GM23338 (cell line): ENCODE measurements around the gene SSTR4. TPM values are rescaled to one million over a fixed set of nuclear protein-coding genes. Genes with fewer than 3 reads are reported as not detected.

Source experiments
- ATAC-seq: fragments of 200-7000 bp; cut with Tn5 transposase; 3 replicates; pipeline ENCODE4 v1.9.1; 2020
- DNase-seq: peaks from one replicate; pipeline ENCODE4 v3.0.0-alpha.2; 2015; ENCODE audit warnings: low spot score
- H2AFZ ChIP-seq: fragments of 200-600 bp; sonication (generic); 2 replicates; pipeline ENCODE4 v1.8.0; 2016; ENCODE audit warnings: antibody characterized with exemption, mild to moderate bottlenecking, moderate library complexity
- H3F3A ChIP-seq: fragments of 200-600 bp; sonication (generic); replicated peaks from 2 replicates; pipeline ENCODE4 v1.8.0; 2017; ENCODE audit warnings: antibody characterized with exemption, mixed run types, low read depth
- H3K27ac ChIP-seq: fragments of 200-600 bp; sonication (generic); 2 replicates; pipeline ENCODE4 v1.6.1; 2016; ENCODE audit warnings: low read depth
- H3K27me3 ChIP-seq: fragments of 200-600 bp; sonication (generic); 2 replicates; pipeline ENCODE4 v1.8.0; 2016; ENCODE audit warnings: mild to moderate bottlenecking, mixed run types, moderate library complexity; ENCODE audit not compliant: insufficient read depth
- H3K36me3 ChIP-seq: fragments of 200-600 bp; sonication (generic); 2 replicates; pipeline ENCODE4 v1.8.0; 2016; ENCODE audit warnings: mild to moderate bottlenecking; ENCODE audit not compliant: insufficient read depth
- H3K4me1 ChIP-seq: fragments of 200-600 bp; sonication (generic); 2 replicates; pipeline ENCODE4 v1.8.0; 2016; ENCODE audit warnings: mild to moderate bottlenecking, moderate library complexity; ENCODE audit not compliant: insufficient read depth
- H3K4me2 ChIP-seq: fragments of 200-600 bp; sonication (generic); 2 replicates; pipeline ENCODE4 v1.7.1; 2017; ENCODE audit warnings: mixed run types
- H3K4me3 ChIP-seq: fragments of 200-600 bp; sonication (generic); 2 replicates; pipeline ENCODE4 v1.6.1; 2016; ENCODE audit warnings: mixed run types
- H3K79me2 ChIP-seq: fragments of 200-600 bp; sonication (generic); replicated peaks from 2 replicates; pipeline ENCODE4 v1.8.0; 2017; ENCODE audit warnings: mild to moderate bottlenecking; ENCODE audit not compliant: insufficient read depth
- H3K9me2 ChIP-seq: fragments of 200-600 bp; sonication (generic); 2 replicates; pipeline ENCODE4 v1.8.0; 2017; ENCODE audit not compliant: insufficient read depth
- H4K20me1 ChIP-seq: fragments of 200-600 bp; sonication (generic); replicated peaks from 2 replicates; pipeline ENCODE4 v1.8.0; 2017; ENCODE audit warnings: mild to moderate bottlenecking; ENCODE audit not compliant: insufficient read depth
- H3K27ac Mint-ChIP-seq: 2 replicates; pipeline ENCODE4 v1.8.0; 2020; ENCODE audit warnings: inconsistent platforms, mild to moderate bottlenecking, moderate library complexity, mixed read lengths
- H3K27me3 Mint-ChIP-seq: 3 replicates; pipeline ENCODE4 v1.8.0; 2022; ENCODE audit warnings: low read depth, mild to moderate bottlenecking, moderate library complexity, mixed read lengths, inconsistent platforms; ENCODE audit not compliant: insufficient read depth, poor library complexity
- H3K36me3 Mint-ChIP-seq: 3 replicates; pipeline ENCODE4 v1.8.0; 2021; ENCODE audit warnings: low read depth, mild to moderate bottlenecking, inconsistent platforms, moderate library complexity, mixed read lengths
- H3K4me1 Mint-ChIP-seq: 3 replicates; pipeline ENCODE4 v1.8.0; 2020; ENCODE audit warnings: mild to moderate bottlenecking, inconsistent platforms, mixed read lengths
- H3K4me3 Mint-ChIP-seq: 3 replicates; pipeline ENCODE4 v1.8.0; 2021; ENCODE audit warnings: moderate library complexity, mild to moderate bottlenecking, inconsistent platforms, mixed read lengths
- H3K9me3 Mint-ChIP-seq: 3 replicates; pipeline ENCODE4 v1.8.0; 2020; ENCODE audit warnings: moderate library complexity, mild to moderate bottlenecking, inconsistent platforms, mixed read lengths
- CREB1 ChIP-seq: fragments of 250-450 bp; sonication (Bioruptor Pico); IDR thresholded peaks from 2 replicates; pipeline ENCODE4 v1.5.0; 2020; ENCODE audit warnings: low read depth, mild to moderate bottlenecking, moderate library complexity
- ETS1 ChIP-seq: IDR thresholded peaks from 2 replicates; pipeline ENCODE4 v1.6.1; 2016; ENCODE audit warnings: antibody characterized with exemption
- EZH2 ChIP-seq: fragments of 200-600 bp; sonication (generic); IDR thresholded peaks from one replicate; pipeline ENCODE4 v1.8.0; 2017; ENCODE audit warnings: antibody characterized with exemption, mild to moderate bottlenecking, low read depth; ENCODE audit not compliant: unreplicated experiment
- EZH2phosphoT487 ChIP-seq: fragments of 200-600 bp; sonication (generic); IDR thresholded peaks from one replicate; pipeline ENCODE4 v1.8.1; 2018; ENCODE audit warnings: antibody characterized with exemption; ENCODE audit not compliant: unreplicated experiment
- JUNB ChIP-seq: IDR thresholded peaks from one replicate; pipeline ENCODE4 v1.6.1; 2016; ENCODE audit warnings: antibody characterized with exemption; ENCODE audit not compliant: unreplicated experiment
- NANOG ChIP-seq: IDR thresholded peaks from 2 replicates; pipeline ENCODE4 v1.6.1; 2016; ENCODE audit warnings: antibody characterized with exemption, borderline replicate concordance
- POLR2AphosphoS5 ChIP-seq: IDR thresholded peaks from 2 replicates; pipeline ENCODE4 v1.6.1; 2016; ENCODE audit warnings: antibody characterized with exemption, low read depth
- REST ChIP-seq: IDR thresholded peaks from one replicate; pipeline ENCODE4 v1.6.1; 2018; ENCODE audit warnings: antibody characterized with exemption; ENCODE audit not compliant: unreplicated experiment
- STAT1 ChIP-seq: IDR thresholded peaks from one replicate; pipeline ENCODE4 v1.6.1; 2016; ENCODE audit warnings: antibody characterized with exemption; ENCODE audit not compliant: unreplicated experiment
- ZNF114 ChIP-seq: fragments of 250-450 bp; sonication (Bioruptor Pico); IDR thresholded peaks from 2 replicates; pipeline ENCODE4 v1.5.0; 2020; ENCODE audit warnings: mild to moderate bottlenecking, moderate library complexity
- ZNF331 ChIP-seq: fragments of 250-450 bp; sonication (Bioruptor Pico); IDR thresholded peaks from 2 replicates; pipeline ENCODE4 v1.5.0; 2020; ENCODE audit warnings: low read depth, mild to moderate bottlenecking, moderate library complexity
- ZNF462 ChIP-seq: fragments of 250-450 bp; sonication (Bioruptor Pico); IDR thresholded peaks from 2 replicates; pipeline ENCODE4 v1.5.0; 2020; ENCODE audit warnings: mild to moderate bottlenecking, moderate library complexity
- polyA plus RNA-seq: library from polyadenylated mRNA; unstranded; fragments of >200 nt; fragmentation: Nextera tagmentation; extraction: Ambion mirVana; gene quantifications from 2 replicates; pipeline ENCODE4 v1.2.1, GENCODE V29; 2016
- total RNA-seq: library from RNA; depleted of rRNA; stranded (reverse); fragments of >200 nt; shearing (Covaris generic); gene quantifications from 2 replicates; pipeline ENCODE4 v1.2.3, GENCODE V29; 2014
- TF ChIP-seq, protein P1 (sequence below), 2 experiments: fragments of 200-600 bp in 1 of 2; sonication (generic) in 1 of 2; conservative IDR thresholded peaks; 2 replicates each; pipeline versions ENCODE4 v1.5.1 to v1.6.1; 2016 to 2017; ENCODE audit warnings: antibody characterized with exemption in 2 of 2, low read depth in 2 of 2, mild to moderate bottlenecking in 2 of 2, moderate library complexity in 1 of 2

The SSTR4 gene
- total and polyA plus RNA-seq, 2 experiments from 2014 or later = not detected

DNA sequence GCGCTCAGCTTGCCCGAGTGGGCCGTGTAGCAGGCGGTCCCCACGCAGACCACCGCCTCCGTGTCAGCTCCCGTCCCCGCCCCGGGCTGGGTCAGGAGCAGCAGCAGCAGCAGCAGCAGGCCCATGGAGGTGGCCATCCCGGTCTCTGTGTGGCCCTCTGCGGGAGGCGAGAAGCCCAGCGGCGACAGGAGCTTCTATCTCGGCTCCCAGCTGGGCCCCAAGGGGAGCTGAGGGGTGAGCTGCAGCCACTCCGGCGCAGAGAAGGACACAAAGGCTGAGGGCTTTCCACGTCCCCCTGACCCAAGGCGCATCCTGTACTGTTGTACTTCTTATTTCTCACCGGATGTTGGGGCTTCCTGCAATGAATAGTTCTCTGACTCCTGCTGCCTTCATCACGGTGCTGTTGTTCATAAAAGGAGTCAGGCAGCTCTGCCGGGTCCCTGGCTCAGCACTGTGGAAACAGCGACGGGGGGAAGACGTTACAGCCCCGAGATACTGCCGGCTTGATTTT lies 51.0 kb downstream of the SSTR4 start, which contains the start of gene CD93:
TSS of gene CD93 (minus strand) at position 269 of the 511 bp plus-strand sequence. CDS start at position 137, 132 bp downstream.
- H3K27me3 Mint-ChIP-seq = peaks cover 8% of the 10 kb centered on the region
- ATAC-seq = peak; percentile 24

More for the DNA sequence above, 51.0 kb downstream of the SSTR4 start, which contains the start of gene CD93:
- no peak within 1 kb of the TSS for H3K4me2 ChIP-seq
- DNase-seq = peak; percentile 8
- H3K36me3 ChIP-seq = no peaks in the 10 kb centered on the region
- H3K9me2 ChIP-seq = no peaks in the 10 kb centered on the region
- H3K79me2 ChIP-seq = no peaks in the 10 kb centered on the region
- H3K4me1 Mint-ChIP-seq = peaks cover 28% of the 10 kb centered on the region
- no peaks in the 10 kb centered on the region; the same call in 1 of the 2 replicates for H3K4me1 ChIP-seq
- no peak within 1 kb of the TSS for H3K27ac Mint-ChIP-seq
- no peak within 1 kb of the TSS for H3K4me3 Mint-ChIP-seq
- H3K27me3 ChIP-seq = no peaks in the 10 kb centered on the region
- no peak within 1 kb of the TSS for H3K27ac ChIP-seq
- no peaks in the 10 kb centered on the region for H3K9me3 Mint-ChIP-seq
- H3K4me3 ChIP-seq = no peak within 1 kb of the TSS
- H4K20me1 ChIP-seq = no peaks in the 10 kb centered on the region
- TF ChIP-seq, protein P1, sequence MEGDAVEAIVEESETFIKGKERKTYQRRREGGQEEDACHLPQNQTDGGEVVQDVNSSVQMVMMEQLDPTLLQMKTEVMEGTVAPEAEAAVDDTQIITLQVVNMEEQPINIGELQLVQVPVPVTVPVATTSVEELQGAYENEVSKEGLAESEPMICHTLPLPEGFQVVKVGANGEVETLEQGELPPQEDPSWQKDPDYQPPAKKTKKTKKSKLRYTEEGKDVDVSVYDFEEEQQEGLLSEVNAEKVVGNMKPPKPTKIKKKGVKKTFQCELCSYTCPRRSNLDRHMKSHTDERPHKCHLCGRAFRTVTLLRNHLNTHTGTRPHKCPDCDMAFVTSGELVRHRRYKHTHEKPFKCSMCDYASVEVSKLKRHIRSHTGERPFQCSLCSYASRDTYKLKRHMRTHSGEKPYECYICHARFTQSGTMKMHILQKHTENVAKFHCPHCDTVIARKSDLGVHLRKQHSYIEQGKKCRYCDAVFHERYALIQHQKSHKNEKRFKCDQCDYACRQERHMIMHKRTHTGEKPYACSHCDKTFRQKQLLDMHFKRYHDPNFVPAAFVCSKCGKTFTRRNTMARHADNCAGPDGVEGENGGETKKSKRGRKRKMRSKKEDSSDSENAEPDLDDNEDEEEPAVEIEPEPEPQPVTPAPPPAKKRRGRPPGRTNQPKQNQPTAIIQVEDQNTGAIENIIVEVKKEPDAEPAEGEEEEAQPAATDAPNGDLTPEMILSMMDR (conservative IDR thresholded peaks at IDR 0.05; ENCODE audit: low read depth in 2 of 2) = no peak
- TF ChIP-seq POLR2AphosphoS5 (no peak), JUNB (no peak), ZNF114 (no peak), STAT1 (no peak), REST (no peak), ZNF462 (no peak), EZH2phosphoT487 (no peak), CREB1 (no peak), ETS1 (no peak), EZH2 (no peak), NANOG (no peak), ZNF331 (CRISPR knock-in tag) (no peak)
- H3F3A ChIP-seq = no peaks in the 10 kb centered on the region
- H3K36me3 Mint-ChIP-seq = no peaks in the 10 kb centered on the region
- H2AFZ ChIP-seq = peak within 1 kb of the TSS; percentile 43; the same call in 1 of the 2 replicates
